ENCODE measurements around the gene PSMD14.

Gene PSMD14

GRCh38 chr2:161414042-161415033 lies 106.1 kb downstream of the PSMD14 start:
- peak overlapping the region; percentile 44 for H3K4me3 ChIP-seq (ENCODE audit: low read depth, low read length)
- H3K36me3 ChIP-seq (ENCODE audit: control insufficient read depth in 2 of 2, insufficient read depth in 1 of 2, low read length in 2 of 2): peaks cover 0 to 7% of the 10 kb centered on the region in 2 experiments; a peak in 1 of 3 replicates
- H3K27ac ChIP-seq (ENCODE audit: extremely low read depth, low read depth, low read length): peak overlapping the region; percentile 18; the same call in 1 of the 2 replicates
- H3K9me3 ChIP-seq (ENCODE audit: control insufficient read depth, insufficient read depth, low read depth, low read length): no peaks in the 10 kb centered on the region
- H3K4me1 ChIP-seq (ENCODE audit: control insufficient read depth, insufficient read depth, low read length): no peaks in the 10 kb centered on the region
- ChIA-PET CTCF (no interaction called here), POLR2A (interaction anchor here (1.2 kb wide), 1 partner anchor 106 kb away, joined by 8 read pairs; the partner anchor contains the start of gene PSMD14)
- TF ChIP-seq ZNF394 (tag by site-specific recombination; IDR thresholded peaks at IDR 0.05; ENCODE audit: borderline replicate concordance) (peak; percentile 29; the same call in 1 of the 2 replicates), GFI1B (tag by site-specific recombination; IDR thresholded peaks at IDR 0.05) (no peak), GLIS1 (tag by site-specific recombination; IDR thresholded peaks at IDR 0.05) (peak; percentile 93), ZBTB6 (tag by site-specific recombination; IDR thresholded peaks at IDR 0.05) (no peak), ZNF830 (tag by site-specific recombination; IDR thresholded peaks at IDR 0.05; ENCODE audit: low read depth) (no peak), TRIM28 (IDR thresholded peaks at IDR 0.05; ENCODE audit: borderline replicate concordance, low read length) (peak; percentile 24; the same call in 1 of the 2 replicates), ZBTB20 (tag by site-specific recombination; IDR thresholded peaks at IDR 0.05) (peak; percentile 88), HIC1 (tag by site-specific recombination; IDR thresholded peaks at IDR 0.05) (0 out of 2 replicates have a peak, but pooled peaks have one; percentile 26), ZNF311 (tag by site-specific recombination; IDR thresholded peaks at IDR 0.05; ENCODE audit: borderline replicate concordance) (no peak), ZNF529 (tag by site-specific recombination; IDR thresholded peaks at IDR 0.05; ENCODE audit: insufficient replicate concordance) (no peak), ZNF701 (tag by site-specific recombination; IDR thresholded peaks at IDR 0.05) (no peak), ZBTB8A (tag by site-specific recombination; IDR thresholded peaks at IDR 0.05) (peak; percentile 80), ZNF623 (tag by site-specific recombination; IDR thresholded peaks at IDR 0.05) (no peak), KLF1 (tag by site-specific recombination; IDR thresholded peaks at IDR 0.05) (peak; percentile 67), ZNF324 (tag by site-specific recombination; IDR thresholded peaks at IDR 0.05) (0 out of 2 replicates have a peak, but pooled peaks have one; percentile 30), ZBTB10 (tag by site-specific recombination; IDR thresholded peaks at IDR 0.05) (0 out of 2 replicates have a peak, but pooled peaks have one; percentile 34), CTCF (tag by site-specific recombination; IDR thresholded peaks at IDR 0.05) (peak; percentile 84), ZBTB17 (tag by site-specific recombination; IDR thresholded peaks at IDR 0.05) (peak; percentile 58; the same call in 1 of the 2 replicates), ZNF23 (tag by site-specific recombination; IDR thresholded peaks at IDR 0.05; ENCODE audit: borderline replicate concordance) (no peak), PATZ1 (tag by site-specific recombination; IDR thresholded peaks at IDR 0.05) (peak; percentile 34; the same call in 1 of the 2 replicates), ZNF626 (tag by site-specific recombination; IDR thresholded peaks at IDR 0.05) (no peak), ZNF433 (tag by site-specific recombination; IDR thresholded peaks at IDR 0.05; ENCODE audit: low read depth) (no peak), ZNF692 (tag by site-specific recombination; IDR thresholded peaks at IDR 0.05) (peak; percentile 52; the same call in 1 of the 2 replicates), SALL2 (tag by site-specific recombination; IDR thresholded peaks at IDR 0.05; ENCODE audit: borderline replicate concordance) (no peak)

Data from HEK293 (cell line).